Colonic mucosa (tissue), 4 donors: Measurements from ENCODE around the gene GMPPB. TPM values are rescaled to one million over a fixed set of nuclear protein-coding genes. Genes with fewer than 3 reads are reported as not detected.

Experiments
- DNase-seq: peaks from one replicate; pipeline ENCODE4 v3.0.0-alpha.2; 2020
- H3K27ac ChIP-seq: fragments of 200-600 bp; one replicate; pipeline ENCODE4 v1.8.0; 2021
- H3K27me3 ChIP-seq: fragments of 200-600 bp; one replicate; pipeline ENCODE4 v1.8.0; 2021
- H3K36me3 ChIP-seq: fragments of 200-600 bp; one replicate; pipeline ENCODE4 v1.8.0; 2021
- H3K4me1 ChIP-seq: fragments of 200-600 bp; one replicate; pipeline ENCODE4 v1.8.0; 2021; ENCODE audit warnings: mild to moderate bottlenecking
- H3K4me3 ChIP-seq: fragments of 200-600 bp; one replicate; pipeline ENCODE4 v1.8.0; 2021
- H3K9ac ChIP-seq, 2 donors: one replicate each; pipeline ENCODE4 v1.7.0; 2013; ENCODE audit warnings: control low read depth in 2 of 2, low read depth in 2 of 2, low read length in 2 of 2
- H3K9me3 ChIP-seq: fragments of 200-600 bp; one replicate; pipeline ENCODE4 v1.8.0; 2021
- CTCF ChIP-seq: fragments of 200-600 bp; IDR thresholded peaks from one replicate; pipeline ENCODE4 v1.8.0; 2022; ENCODE audit warnings: antibody characterized with exemption, mild to moderate bottlenecking
- intact Hi-C: fragments of 100-400 bp; cut with DNase I; formaldehyde crosslinking; loops from one replicate; pipeline ENCODE4 v1.14.1; 2022
- total RNA-seq, 2 donors: library from RNA; stranded (reverse); fragmentation: NEBNext Ultra II Directional in 1 of 2; extraction: Animal tissue kit (Norgen Biotek cat#: 25700) in 1 of 2; gene quantifications; one replicate each; pipeline ENCODE4 v1.2.1, GENCODE V29; 2021
- donor health status: healthy.
- donor health status: DM: no; HTN: no; CAD: no.
- donor health status: DM: no; HTN: no; CAD: no.

GMPPB gene
- total RNA-seq, 2 donors from 2014 or later, result 59.6 to 127 TPM

GRCh38 chr3:49729966-49730609, 6.3 kb upstream of the GMPPB start:
- intact Hi-C loops, result no loop called here
- Histone ChIP-seq H3K36me3 (peaks cover 14% of the 10 kb centered on the region), H3K27me3 (no peaks in the 10 kb centered on the region), H3K4me3 (no peak overlapping the region), H3K4me1 (peaks cover 8% of the 10 kb centered on the region), H3K27ac (no peak overlapping the region), H3K9ac (no peak overlapping the region), H3K9me3 (no peaks in the 10 kb centered on the region)
- TF ChIP-seq CTCF, result no peak
- DNase-seq, result no peak

GRCh38 chr3:49727924-49728361, 4.2 kb upstream of the GMPPB start:
- Histone ChIP-seq H3K4me3 (no peak overlapping the region), H3K9me3 (no peaks in the 10 kb centered on the region), H3K9ac (no peak overlapping the region), H3K27me3 (no peaks in the 10 kb centered on the region), H3K36me3 (peaks cover 14% of the 10 kb centered on the region), H3K27ac (no peak overlapping the region), H3K4me1 (peaks cover 17% of the 10 kb centered on the region)
- no peak for TF ChIP-seq CTCF
- no peak for DNase-seq
- intact Hi-C loops, result no loop called here

GRCh38 chr3:49727154-49727923, 3.6 kb upstream of the GMPPB start:
- Histone ChIP-seq H3K9ac (no peak overlapping the region), H3K4me1 (peaks cover 23% of the 10 kb centered on the region), H3K27ac (no peak overlapping the region), H3K36me3 (peaks cover 8% of the 10 kb centered on the region), H3K27me3 (no peaks in the 10 kb centered on the region), H3K9me3 (no peaks in the 10 kb centered on the region), H3K4me3 (no peak overlapping the region)
- intact Hi-C loops, result no loop called here
- no peak for DNase-seq
- TF ChIP-seq CTCF, result no peak

- H3K4me1 ChIP-seq, result peaks cover 25% of the 10 kb centered on the region
- TF ChIP-seq CTCF, result no peak
- intact Hi-C loops, result no loop called here
- H3K27ac ChIP-seq, result no peak overlapping the region
- H3K36me3 ChIP-seq, result peaks cover 7% of the 10 kb centered on the region
- peak; percentile 77 for DNase-seq
- no peak overlapping the region for H3K4me3 ChIP-seq
- no peaks in the 10 kb centered on the region for H3K9me3 ChIP-seq
- H3K27me3 ChIP-seq, result no peaks in the 10 kb centered on the region
- H3K9ac ChIP-seq, result peak overlapping the region in 1 of 2 donors; percentile 19
Measured at GRCh38 chr3:49725906-49726681, 2.3 kb upstream of the GMPPB start.

GRCh38 chr3:49724586-49724985, 835 bp upstream of the GMPPB start:
- H3K9me3 ChIP-seq, result no peaks in the 10 kb centered on the region
- H3K4me3 ChIP-seq, result peak overlapping the region; percentile 86
- peaks cover 25% of the 10 kb centered on the region for H3K4me1 ChIP-seq
- peak overlapping the region; percentile 70 to 87 for H3K9ac ChIP-seq
- no peak for DNase-seq
- TF ChIP-seq CTCF, result no peak
- peak overlapping the region; percentile 94 for H3K27ac ChIP-seq
- intact Hi-C loops, result no loop called here
- H3K36me3 ChIP-seq, result peaks cover 7% of the 10 kb centered on the region
- no peaks in the 10 kb centered on the region for H3K27me3 ChIP-seq
